Subcutaneous adipose tissue (tissue), 4 donors: Measurements from ENCODE around the gene PSENEN. TPM values are rescaled to one million over a fixed set of nuclear protein-coding genes. Genes with fewer than 3 reads are reported as not detected.

Source experiments
- total RNA-seq, 4 donors: library from RNA; depleted of rRNA; stranded (reverse); fragments of >200 nt; gene quantifications; one replicate each; pipeline ENCODE4 v1.1.0, GENCODE V29; 2016
- TF ChIP-seq, protein P1 (sequence below): fragments of 450-650 bp; IDR thresholded peaks from one replicate; pipeline ENCODE4 v1.5.1; 2016; ENCODE audit warnings: low read depth, mild to moderate bottlenecking, control low read depth, antibody characterized with exemption, moderate library complexity

Gene PSENEN
- total RNA-seq, 4 donors from 2014 or later = 23.4 to 71.3 (median 35.7) TPM

DNA sequence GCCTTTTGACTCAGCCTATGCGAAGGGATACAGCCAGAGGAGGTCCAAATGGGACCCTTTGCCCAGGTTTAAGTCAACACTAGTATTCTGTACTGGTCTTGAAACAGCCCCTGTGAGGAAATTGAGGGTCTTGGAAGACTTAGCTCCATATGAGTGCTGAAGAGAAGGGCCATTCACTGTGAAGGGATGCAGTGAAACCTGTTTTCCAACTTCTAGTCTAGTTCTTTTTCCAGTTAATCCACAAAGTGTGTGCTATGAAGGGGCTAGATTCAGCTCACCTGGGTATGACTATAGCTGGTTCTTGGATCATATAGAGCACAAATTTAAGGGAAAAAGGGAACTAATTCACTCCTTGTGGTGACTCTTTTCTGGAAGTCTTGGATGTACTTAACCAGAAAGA is 37.1 kb upstream of the PSENEN start:
- TF ChIP-seq, protein P1, sequence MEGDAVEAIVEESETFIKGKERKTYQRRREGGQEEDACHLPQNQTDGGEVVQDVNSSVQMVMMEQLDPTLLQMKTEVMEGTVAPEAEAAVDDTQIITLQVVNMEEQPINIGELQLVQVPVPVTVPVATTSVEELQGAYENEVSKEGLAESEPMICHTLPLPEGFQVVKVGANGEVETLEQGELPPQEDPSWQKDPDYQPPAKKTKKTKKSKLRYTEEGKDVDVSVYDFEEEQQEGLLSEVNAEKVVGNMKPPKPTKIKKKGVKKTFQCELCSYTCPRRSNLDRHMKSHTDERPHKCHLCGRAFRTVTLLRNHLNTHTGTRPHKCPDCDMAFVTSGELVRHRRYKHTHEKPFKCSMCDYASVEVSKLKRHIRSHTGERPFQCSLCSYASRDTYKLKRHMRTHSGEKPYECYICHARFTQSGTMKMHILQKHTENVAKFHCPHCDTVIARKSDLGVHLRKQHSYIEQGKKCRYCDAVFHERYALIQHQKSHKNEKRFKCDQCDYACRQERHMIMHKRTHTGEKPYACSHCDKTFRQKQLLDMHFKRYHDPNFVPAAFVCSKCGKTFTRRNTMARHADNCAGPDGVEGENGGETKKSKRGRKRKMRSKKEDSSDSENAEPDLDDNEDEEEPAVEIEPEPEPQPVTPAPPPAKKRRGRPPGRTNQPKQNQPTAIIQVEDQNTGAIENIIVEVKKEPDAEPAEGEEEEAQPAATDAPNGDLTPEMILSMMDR = no peak

DNA sequence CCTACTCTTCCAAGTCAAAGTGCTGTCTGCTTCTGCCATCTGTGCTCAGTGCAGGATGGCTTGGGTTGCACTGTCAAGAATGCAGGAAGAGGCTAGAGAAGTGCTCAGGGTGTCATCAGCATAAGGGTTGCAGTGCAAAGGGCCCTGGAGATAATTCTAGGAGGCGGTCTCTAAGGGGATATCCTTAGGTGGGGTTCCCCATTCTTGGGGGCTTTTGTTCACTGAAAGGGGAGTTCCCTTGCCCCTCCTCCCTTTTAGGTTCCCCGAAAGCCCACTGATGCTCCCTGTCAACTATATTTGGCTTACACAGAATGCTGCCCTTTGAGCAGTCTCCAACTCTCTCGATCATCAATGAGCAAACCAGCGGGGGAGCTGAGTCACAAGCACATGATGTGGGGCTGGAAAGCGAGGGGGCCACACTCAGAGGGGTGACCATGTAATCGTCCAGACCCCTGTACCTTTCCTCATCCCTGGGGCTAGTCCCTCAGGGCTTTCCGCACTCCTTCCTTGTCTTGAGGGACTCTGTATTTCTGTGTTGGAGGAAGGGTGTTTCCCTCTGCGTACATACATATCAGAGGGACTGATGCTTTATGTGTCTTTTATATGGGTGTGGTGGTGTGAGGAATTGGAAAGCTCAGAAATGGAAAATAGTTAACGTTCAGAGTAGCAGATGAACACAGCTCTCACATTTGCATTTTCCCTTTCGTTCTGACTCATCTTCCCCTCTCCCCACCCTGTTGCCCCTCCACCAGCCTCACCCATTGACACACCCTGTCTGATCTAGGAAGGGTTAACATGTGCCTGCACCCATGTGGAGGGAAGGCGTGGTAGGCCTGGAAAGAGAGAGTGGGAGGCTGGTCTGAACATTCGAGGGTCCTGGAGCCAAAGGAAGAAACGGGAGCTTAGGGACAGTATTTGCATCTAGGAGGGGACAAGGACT is 34.4 kb upstream of the PSENEN start:
- TF ChIP-seq, protein P1 = no peak

DNA sequence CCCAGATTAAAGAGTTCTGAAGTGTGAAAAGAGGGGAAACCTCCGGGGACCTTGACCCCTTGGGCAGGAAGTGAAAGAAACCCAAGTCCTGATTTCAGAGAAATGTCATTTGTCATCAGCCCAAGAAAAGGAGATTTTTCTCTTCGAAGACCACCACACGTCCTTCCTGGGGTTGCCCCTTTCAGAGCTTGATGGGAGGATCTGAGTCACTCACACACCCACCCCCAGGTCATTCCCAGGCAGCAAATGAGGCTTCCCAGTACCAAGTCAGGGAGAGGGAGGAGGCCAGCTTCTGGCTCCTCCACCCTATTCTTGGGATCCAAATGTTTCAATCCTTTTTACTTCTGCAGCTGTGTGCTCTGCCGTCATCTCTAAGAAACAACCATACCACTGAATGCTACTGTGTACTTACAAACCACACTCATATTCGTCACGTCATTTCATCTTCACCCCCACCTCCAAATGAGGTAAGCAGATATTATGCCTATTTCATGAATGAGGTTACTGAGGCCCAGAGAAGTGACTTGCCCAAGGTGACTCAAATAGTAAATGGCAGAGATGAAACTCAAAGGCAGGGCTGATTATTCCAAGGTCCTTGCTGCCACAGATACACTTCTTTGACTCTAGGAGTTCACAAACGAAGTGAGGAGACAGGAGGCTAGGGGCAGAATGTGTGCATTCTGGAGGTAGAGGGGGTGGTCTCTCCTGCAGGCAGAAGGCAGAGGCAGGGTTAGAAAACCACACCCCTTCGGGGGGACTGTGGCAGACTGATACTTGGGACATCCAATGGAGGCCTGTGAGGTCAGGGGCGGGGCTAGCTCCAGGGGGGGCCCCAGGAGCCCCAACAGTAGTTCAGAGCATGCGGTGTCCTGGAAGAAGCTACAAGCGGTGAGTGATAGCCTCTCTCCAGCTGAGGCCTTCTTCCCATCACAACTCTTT is 32.6 kb upstream of the PSENEN start:
- TF ChIP-seq, protein P1 = no peak

DNA sequence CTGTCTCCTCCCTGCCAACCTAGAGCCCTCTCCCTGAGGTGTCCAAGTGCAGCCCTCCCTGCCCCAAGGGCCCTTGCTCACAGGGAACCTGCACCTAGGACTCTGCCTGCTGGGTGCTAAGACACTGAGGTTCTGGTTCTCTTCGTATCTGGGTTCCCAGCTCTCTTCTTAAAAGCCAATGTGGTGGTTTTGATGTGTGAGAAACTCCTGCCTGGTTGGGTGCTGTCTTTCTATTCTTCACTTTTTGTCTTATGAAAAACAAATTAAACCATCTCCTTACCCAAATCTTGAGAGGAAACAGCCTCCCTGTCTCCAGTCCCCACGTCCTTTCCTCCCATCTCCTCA is 32.0 kb upstream of the PSENEN start:
- TF ChIP-seq, protein P1 = no peak

DNA sequence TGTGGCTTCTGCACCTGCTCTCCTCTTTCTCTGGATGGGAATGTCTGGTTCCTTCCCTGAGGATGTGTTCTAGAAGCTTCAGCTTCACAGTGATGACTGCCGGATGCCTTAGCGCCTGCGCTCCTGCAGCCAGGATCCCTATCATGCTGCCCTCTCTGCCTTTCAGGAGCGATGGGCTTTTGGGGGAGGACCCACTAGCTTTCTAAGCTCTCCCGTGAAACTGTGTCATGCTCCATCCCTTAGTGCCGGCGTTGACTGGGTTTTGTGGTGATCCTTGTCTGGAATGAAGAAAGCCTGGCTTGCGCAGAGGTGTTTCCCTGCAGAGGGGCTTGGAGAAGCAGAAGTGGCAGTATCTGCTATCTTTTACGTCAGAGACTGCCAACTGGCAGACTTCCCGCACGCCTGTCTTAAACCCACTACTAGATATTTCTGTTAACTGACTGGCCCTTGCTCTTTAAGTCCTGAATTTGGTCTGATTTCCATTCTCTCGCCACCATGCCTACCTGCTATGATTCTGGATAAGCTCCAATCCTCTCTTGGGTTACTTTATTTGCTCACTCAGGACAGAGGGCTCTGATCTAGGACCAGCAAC is 31.5 kb upstream of the PSENEN start:
- TF ChIP-seq, protein P1 = no peak

DNA sequence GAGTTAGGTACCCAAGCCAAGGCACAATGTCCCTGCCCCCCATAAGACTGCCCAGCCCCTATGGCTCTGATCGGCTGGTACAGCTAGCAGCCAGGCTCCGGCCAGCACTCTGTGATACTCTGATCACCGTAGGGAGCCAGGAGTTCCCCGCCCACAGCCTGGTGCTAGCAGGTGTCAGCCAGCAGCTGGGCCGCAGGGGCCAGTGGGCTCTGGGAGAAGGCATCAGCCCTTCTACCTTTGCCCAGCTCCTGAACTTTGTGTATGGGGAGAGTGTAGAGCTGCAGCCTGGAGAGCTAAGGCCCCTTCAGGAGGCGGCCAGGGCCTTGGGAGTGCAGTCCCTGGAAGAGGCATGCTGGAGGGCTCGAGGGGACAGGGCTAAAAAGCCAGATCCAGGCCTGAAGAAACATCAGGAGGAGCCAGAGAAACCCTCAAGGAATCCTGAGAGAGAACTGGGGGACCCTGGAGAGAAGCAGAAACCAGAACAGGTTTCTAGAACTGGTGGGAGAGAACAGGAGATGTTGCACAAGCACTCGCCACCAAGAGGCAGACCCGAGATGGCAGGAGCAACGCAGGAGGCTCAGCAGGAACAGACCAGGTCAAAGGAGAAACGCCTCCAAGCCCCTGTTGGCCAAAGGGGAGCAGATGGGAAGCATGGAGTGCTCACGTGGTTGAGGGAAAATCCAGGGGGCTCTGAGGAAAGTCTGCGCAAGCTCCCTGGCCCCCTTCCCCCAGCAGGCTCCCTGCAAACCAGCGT is 30.7 kb upstream of the PSENEN start:
- TF ChIP-seq, protein P1 = no peak
